GM13977 (cell line): ENCODE data around the gene MIER2.

Experiments
- DNase-seq: peaks from one replicate; pipeline ENCODE4 v3.0.0; 2012; ENCODE audit warnings: low spot score
- in situ Hi-C: fragments of 300-500 bp; cut with MboI; formaldehyde crosslinking; loops from one replicate; pipeline ENCODE4 v1.12.0; 2022; ENCODE audit warnings: low sequenced_read_pairs, low pct_unique_long_range_greater_than_20kb, mixed read lengths, inconsistent platforms; ENCODE audit not compliant: unreplicated experiment
- TF ChIP-seq, protein P1 (sequence below): IDR thresholded peaks from 2 replicates; pipeline ENCODE4 v1.5.1; 2012; ENCODE audit warnings: mild to moderate bottlenecking, control low read depth; ENCODE audit not compliant: insufficient read depth; ENCODE audit errors: extremely low read depth, missing control alignments

Gene MIER2

DNA sequence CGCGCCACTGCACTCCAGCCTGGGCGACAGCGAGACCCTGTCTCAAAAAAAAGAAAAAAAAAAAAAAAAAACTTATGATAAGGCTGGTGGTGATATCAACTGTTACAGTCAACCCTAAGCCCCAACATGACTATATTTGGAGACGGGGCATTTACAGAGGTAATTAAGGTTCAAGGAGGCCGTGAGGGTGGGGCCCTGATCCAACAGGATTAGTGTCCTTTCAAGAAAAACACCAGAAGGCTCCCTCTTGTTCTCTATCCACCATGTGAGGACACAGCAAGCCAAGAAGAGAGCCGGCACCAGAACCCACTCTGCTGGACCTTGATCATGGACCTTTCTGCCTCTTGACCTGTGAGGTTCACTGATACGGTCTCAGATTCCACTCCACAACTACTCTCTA lies 14.1 kb downstream of the MIER2 start:
- DNase-seq: no peak
- in situ Hi-C loops: no loop called here
- TF ChIP-seq, protein P1, sequence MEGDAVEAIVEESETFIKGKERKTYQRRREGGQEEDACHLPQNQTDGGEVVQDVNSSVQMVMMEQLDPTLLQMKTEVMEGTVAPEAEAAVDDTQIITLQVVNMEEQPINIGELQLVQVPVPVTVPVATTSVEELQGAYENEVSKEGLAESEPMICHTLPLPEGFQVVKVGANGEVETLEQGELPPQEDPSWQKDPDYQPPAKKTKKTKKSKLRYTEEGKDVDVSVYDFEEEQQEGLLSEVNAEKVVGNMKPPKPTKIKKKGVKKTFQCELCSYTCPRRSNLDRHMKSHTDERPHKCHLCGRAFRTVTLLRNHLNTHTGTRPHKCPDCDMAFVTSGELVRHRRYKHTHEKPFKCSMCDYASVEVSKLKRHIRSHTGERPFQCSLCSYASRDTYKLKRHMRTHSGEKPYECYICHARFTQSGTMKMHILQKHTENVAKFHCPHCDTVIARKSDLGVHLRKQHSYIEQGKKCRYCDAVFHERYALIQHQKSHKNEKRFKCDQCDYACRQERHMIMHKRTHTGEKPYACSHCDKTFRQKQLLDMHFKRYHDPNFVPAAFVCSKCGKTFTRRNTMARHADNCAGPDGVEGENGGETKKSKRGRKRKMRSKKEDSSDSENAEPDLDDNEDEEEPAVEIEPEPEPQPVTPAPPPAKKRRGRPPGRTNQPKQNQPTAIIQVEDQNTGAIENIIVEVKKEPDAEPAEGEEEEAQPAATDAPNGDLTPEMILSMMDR: no peak

DNA sequence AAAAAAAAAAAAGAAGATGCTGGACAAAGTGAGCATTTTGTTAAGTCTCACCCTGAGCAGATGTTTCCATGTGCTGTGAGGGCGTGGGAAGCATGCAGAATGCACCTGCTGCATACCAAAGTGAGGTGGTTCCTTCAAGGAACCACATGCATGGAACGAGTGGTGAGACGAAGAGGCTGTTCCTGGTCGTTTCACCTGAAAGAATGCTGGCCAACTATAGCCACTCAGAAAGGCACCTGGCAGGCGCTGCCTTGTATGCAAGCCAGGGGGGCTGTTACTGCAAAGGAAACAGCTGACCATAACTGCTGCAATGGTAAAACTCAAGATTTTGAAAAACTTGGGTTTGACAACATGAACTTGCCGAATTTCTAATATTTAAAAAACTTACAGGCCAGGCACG lies 14.7 kb downstream of the MIER2 start:
- TF ChIP-seq, protein P1: no peak
- no peak for DNase-seq
- in situ Hi-C loops: no loop called here

DNA sequence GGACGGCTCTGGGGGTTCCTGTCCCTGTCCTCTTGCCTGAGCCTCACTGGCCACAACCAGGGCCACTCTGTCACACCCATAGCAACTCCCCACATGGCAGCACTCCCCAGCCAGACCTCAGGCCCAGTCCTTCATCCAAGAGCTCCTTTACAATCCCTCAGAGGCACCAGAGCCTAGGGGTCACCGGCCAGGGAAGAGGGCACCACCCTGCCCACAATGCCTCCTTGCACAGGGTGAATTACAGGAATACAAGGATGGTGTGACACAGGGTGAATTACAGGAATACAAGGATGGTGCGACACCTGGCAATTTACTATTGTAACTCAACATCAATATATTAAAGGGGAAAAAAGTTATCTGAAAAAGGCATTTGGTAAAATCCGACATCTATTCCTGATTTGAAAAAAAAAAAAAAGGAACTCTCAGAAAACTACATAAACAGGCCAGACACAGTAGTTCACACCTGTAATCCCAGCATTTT lies 16.5 kb downstream of the MIER2 start:
- TF ChIP-seq, protein P1: no peak
- in situ Hi-C loops: no loop called here
- no peak for DNase-seq

DNA sequence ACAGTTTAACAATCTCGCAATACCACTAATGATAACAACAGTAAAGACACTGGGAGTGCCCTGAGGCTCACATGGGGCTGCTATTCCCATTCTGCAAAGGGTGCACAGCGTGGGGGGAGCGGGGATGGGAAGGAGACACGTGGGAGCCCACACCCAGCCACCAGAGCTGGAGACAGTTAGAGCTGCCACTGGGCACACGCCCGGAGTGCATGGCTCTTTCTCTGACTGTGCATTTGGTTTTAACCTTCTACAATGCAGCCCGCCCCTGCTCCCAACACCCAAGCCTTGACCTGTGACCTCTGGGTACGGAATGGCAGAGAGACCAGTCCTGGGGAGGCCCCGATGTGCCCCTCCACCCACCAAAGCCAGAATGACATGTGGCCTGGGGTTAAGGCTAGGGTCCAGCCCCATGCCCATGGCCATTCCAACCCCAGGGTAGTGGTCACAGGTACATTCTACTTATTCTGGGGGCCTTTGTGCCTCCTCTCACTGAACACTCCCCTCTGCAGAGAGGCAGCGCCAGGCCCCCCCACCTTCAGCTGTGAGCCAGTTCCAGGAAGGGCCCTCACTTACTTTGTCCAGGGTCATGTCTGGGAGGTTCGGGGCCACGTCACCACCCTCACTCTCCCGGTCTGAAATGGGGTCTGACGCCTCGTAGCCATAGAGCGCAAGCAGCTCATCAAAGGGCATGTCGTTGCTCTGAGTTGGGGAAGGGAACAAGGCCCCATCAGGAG lies 17.1 kb downstream of the MIER2 start:
- TF ChIP-seq, protein P1: no peak
- no peak for DNase-seq
- in situ Hi-C loops: no loop called here

DNA sequence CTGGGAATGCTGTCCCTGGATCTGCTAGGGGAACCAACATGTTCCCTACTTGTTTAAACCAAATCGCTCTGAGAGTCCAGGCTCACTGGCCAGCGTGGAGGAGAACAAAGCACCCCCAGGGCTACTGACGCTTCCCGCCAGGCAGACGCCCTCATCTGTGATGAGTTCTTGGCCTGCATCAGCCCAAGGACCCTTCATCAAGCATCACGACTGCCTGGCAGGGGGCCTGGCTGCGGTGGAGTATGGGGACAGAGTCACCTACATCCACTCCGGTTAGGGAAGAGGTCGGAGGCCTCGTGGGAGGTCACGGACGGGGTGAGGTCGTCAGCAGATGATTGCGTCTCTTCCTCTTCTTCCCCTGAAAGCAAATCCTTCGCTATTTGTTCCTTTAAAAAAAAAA lies 17.7 kb downstream of the MIER2 start:
- no peak for DNase-seq
- in situ Hi-C loops: no loop called here
- TF ChIP-seq, protein P1: no peak

DNA sequence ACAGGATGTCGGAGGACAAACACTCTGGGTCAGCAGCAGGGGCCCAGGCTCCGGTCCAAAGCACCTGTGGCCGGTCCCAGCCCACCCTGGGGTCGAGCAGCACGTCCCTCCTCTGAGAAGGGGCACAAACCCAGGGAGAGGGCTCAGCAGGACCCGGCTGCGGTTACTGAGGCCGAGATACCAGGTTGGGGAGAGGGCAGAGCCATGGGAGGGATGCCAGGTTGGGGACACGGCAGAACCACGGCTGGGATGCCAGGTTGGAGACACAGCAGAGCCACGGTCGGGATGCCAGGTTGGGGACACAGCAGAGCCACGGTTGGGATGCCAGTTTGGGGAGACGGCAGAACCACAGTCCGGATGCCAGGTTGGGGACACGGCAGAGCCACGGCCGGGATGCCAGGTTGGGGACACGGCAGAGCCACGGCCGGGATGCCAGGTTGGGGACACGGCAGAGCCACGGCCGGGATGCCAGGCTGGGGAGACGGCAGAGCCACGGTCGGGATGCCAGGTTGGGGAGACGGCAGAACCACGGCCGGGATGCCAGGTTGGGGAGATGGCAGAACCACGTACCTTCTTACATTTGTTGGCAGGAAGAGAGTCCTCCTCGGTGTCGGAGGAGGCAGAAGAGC lies 18.5 kb downstream of the MIER2 start:
- no peak for DNase-seq
- TF ChIP-seq, protein P1: no peak
- in situ Hi-C loops: no loop called here
